Loucy (cell line): ENCODE data around the gene BID.

Experiments used
- CTCF ChIP-seq: fragments of 200-600 bp; sonication (generic); conservative IDR thresholded peaks from 2 replicates; pipeline ENCODE4 v1.5.1; 2014; ENCODE audit warnings: mild to moderate bottlenecking, antibody characterized with exemption, low read length
- EZH2phosphoT487 ChIP-seq: fragments of 200-600 bp; IDR thresholded peaks from 2 replicates; pipeline ENCODE4 v1.6.1; 2018; ENCODE audit warnings: antibody characterized with exemption, mild to moderate bottlenecking, moderate library complexity, borderline replicate concordance

DNA sequence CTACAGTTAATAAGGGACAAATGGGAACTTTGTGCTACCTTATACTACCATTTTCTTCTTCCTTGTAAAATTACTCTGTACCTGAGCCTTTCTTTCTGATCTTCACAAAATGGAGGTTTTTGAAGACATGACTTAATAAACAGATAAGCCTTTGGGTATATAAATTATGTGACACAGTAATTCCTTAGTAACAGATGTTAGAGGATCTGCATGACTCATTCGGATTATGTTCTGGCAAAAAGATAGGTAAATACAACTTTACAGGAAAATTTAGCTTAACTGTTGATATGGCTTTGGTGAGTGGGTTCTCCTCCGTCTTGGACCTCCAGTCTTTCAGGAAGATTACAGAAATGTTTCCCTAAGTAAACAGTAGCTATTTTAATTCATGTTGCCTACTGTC lies 61.8 kb downstream of the BID start:
- TF ChIP-seq CTCF (no peak), EZH2phosphoT487 (no peak)
